Fibroblast of skin of back (primary cell): ENCODE data around the gene GHR.
A peak's percentile ranks its signal among the peaks of the same experiment; 100 is the strongest.

ENCODE experiments used
- DNase-seq: peaks from one replicate; pipeline ENCODE4 v3.0.0-alpha.2; 2013

GHR gene

GRCh38 chr5:42604171-42604711 lies 181.0 kb downstream of the GHR start:
- no peak for DNase-seq

- no peak for DNase-seq
These were observed 182.3 kb downstream of the GHR start for GRCh38 chr5:42605490-42605889.

- DNase-seq: no peak
These were observed 183.2 kb downstream of the GHR start for GRCh38 chr5:42606464-42606869.

GRCh38 chr5:42611437-42611836 lies 188.2 kb downstream of the GHR start:
- DNase-seq: no peak

GRCh38 chr5:42612750-42613366 lies 189.6 kb downstream of the GHR start:
- peak; percentile 67 for DNase-seq

- peak; percentile 46 for DNase-seq
These were observed 191.3 kb downstream of the GHR start for GRCh38 chr5:42614509-42614908.

- no peak for DNase-seq
These were observed 197.5 kb downstream of the GHR start for GRCh38 chr5:42620579-42621216.

- DNase-seq: no peak
These were observed 198.0 kb downstream of the GHR start for GRCh38 chr5:42621242-42621641.

GRCh38 chr5:42621662-42622061 lies 198.4 kb downstream of the GHR start:
- DNase-seq: peak; percentile 19

- DNase-seq: no peak
These were observed 201.7 kb downstream of the GHR start for GRCh38 chr5:42624912-42625311.

- no peak for DNase-seq
These were observed 203.2 kb downstream of the GHR start for GRCh38 chr5:42626462-42626861.

GRCh38 chr5:42628821-42629220 lies 205.6 kb downstream of the GHR start:
- no peak for DNase-seq

GRCh38 chr5:42629284-42629683 lies 206.0 kb downstream of the GHR start:
- no peak for DNase-seq

GRCh38 chr5:42631241-42631640 lies 208.0 kb downstream of the GHR start:
- no peak for DNase-seq

GRCh38 chr5:42632354-42632900 lies 209.2 kb downstream of the GHR start:
- no peak for DNase-seq

- DNase-seq: no peak
These were observed 211.3 kb downstream of the GHR start for GRCh38 chr5:42634575-42634974.

GRCh38 chr5:42636425-42636824 lies 213.2 kb downstream of the GHR start:
- DNase-seq: no peak

- no peak for DNase-seq
These were observed 213.7 kb downstream of the GHR start for GRCh38 chr5:42636946-42637345.

GRCh38 chr5:42638972-42639371 lies 215.7 kb downstream of the GHR start:
- no peak for DNase-seq

GRCh38 chr5:42640835-42641234 lies 217.6 kb downstream of the GHR start:
- no peak for DNase-seq

GRCh38 chr5:42641336-42642005 lies 218.2 kb downstream of the GHR start:
- DNase-seq: peak; percentile 65

- no peak for DNase-seq
These were observed 218.8 kb downstream of the GHR start for GRCh38 chr5:42642006-42642405.

- DNase-seq: no peak
These were observed 220.1 kb downstream of the GHR start for GRCh38 chr5:42643360-42643759.

GRCh38 chr5:42645138-42645537 lies 221.9 kb downstream of the GHR start:
- peak; percentile 9 for DNase-seq
